Endothelial cell (in vitro differentiated cells): ENCODE data around the gene FAM76B. TPM values are rescaled to one million over a fixed set of nuclear protein-coding genes. Genes with fewer than 3 reads are reported as not detected.

Experiments used
- DNase-seq: peaks from one replicate; pipeline ENCODE4 v3.0.0; 2021; ENCODE audit warnings: low spot score
- H3K27ac Mint-ChIP-seq: one replicate; pipeline ENCODE4 v1.8.0; 2021; ENCODE audit warnings: mixed read lengths, inconsistent platforms; ENCODE audit not compliant: unreplicated experiment
- H3K27me3 Mint-ChIP-seq: one replicate; pipeline ENCODE4 v1.8.0; 2021; ENCODE audit warnings: mild to moderate bottlenecking, moderate library complexity, mixed read lengths, inconsistent platforms; ENCODE audit not compliant: unreplicated experiment
- H3K36me3 Mint-ChIP-seq: one replicate; pipeline ENCODE4 v1.8.0; 2021; ENCODE audit warnings: mild to moderate bottlenecking, low read depth, mixed read lengths, inconsistent platforms; ENCODE audit not compliant: unreplicated experiment
- H3K4me1 Mint-ChIP-seq: one replicate; pipeline ENCODE4 v1.8.0; 2021; ENCODE audit warnings: mild to moderate bottlenecking, mixed read lengths, inconsistent platforms; ENCODE audit not compliant: unreplicated experiment
- H3K4me3 Mint-ChIP-seq: one replicate; pipeline ENCODE4 v1.8.0; 2021; ENCODE audit warnings: mild to moderate bottlenecking, mixed read lengths, inconsistent platforms; ENCODE audit not compliant: unreplicated experiment
- H3K9me3 Mint-ChIP-seq: one replicate; pipeline ENCODE4 v1.8.0; 2021; ENCODE audit warnings: mixed read lengths, inconsistent platforms; ENCODE audit not compliant: unreplicated experiment
- total RNA-seq: library from RNA; stranded (reverse); fragmentation: NEBNext Ultra II Directional; extraction: Animal tissue kit (Norgen Biotek cat#: 25700); gene quantifications from one replicate; pipeline ENCODE4 v1.2.1, GENCODE V29; 2021; ENCODE audit not compliant: unreplicated experiment
- TF ChIP-seq, protein P1 (sequence below): fragments of 200-600 bp; sonication (generic); IDR thresholded peaks from one replicate; pipeline ENCODE4 v1.5.0; 2021; ENCODE audit warnings: antibody characterized with exemption; ENCODE audit not compliant: unreplicated experiment

Gene FAM76B
- total RNA-seq, 1 donor from 2014 or later, result 24.2 TPM

DNA sequence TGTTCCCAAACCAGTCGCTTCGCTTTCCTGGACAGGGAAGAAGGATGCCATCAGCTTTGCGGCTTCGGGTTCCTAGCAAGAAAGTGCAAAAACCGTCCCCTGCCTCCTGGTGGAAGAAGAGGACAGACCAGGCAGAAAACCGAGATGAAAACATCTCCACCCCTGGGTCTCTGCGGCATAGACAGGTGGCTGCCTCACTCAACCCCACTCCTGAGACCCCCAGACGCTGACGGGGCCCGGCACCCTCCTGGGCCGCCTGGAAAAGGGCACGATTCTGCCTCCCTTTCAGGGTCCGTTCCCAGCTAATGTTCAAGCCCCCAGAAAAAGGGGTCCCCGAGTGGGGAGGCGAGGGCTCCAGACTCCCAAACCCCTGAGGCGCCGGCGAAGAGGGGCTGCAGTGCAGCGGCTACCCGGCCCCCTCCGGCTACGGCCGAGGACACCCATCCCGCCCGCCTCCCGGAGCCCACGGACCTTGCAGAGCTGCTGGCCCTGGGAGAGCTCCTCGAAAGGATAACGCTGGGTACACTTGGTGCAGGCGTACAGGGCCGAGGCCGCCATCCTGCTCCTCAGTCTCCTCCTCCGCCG lies 569 bp downstream of the FAM76B start:
- TF ChIP-seq, protein P1, sequence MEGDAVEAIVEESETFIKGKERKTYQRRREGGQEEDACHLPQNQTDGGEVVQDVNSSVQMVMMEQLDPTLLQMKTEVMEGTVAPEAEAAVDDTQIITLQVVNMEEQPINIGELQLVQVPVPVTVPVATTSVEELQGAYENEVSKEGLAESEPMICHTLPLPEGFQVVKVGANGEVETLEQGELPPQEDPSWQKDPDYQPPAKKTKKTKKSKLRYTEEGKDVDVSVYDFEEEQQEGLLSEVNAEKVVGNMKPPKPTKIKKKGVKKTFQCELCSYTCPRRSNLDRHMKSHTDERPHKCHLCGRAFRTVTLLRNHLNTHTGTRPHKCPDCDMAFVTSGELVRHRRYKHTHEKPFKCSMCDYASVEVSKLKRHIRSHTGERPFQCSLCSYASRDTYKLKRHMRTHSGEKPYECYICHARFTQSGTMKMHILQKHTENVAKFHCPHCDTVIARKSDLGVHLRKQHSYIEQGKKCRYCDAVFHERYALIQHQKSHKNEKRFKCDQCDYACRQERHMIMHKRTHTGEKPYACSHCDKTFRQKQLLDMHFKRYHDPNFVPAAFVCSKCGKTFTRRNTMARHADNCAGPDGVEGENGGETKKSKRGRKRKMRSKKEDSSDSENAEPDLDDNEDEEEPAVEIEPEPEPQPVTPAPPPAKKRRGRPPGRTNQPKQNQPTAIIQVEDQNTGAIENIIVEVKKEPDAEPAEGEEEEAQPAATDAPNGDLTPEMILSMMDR, result peak; percentile 37
- DNase-seq, result peak; percentile 59
- peak overlapping the region; percentile 82 for H3K27ac Mint-ChIP-seq
- peaks cover 4% of the 10 kb centered on the region for H3K36me3 Mint-ChIP-seq
- peaks cover 18% of the 10 kb centered on the region for H3K27me3 Mint-ChIP-seq
- no peaks in the 10 kb centered on the region for H3K9me3 Mint-ChIP-seq
- H3K4me1 Mint-ChIP-seq, result peaks cover 18% of the 10 kb centered on the region
- peak overlapping the region; percentile 92 for H3K4me3 Mint-ChIP-seq

DNA sequence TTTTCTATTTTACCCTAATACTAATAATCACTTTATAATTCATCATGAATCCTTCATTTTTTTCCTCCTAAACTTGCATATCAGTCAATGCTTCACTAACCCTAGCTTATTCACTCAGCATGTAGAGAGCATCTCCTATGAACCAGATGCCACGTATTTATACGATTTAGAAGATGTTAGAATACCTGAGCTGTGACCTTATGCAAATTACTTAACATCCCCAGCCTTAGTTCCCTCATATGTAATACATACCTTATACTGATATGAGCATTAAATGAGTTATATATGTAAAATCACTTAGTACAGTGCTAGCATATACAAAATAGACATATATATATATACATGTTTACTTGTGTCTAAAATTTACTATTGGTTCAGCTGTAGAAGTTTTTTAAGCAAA lies 9.0 kb downstream of the FAM76B start:
- Mint-ChIP-seq H3K36me3 (no peaks in the 10 kb centered on the region), H3K4me3 (no peak overlapping the region), H3K27me3 (no peaks in the 10 kb centered on the region), H3K9me3 (no peaks in the 10 kb centered on the region), H3K4me1 (no peaks in the 10 kb centered on the region), H3K27ac (no peak overlapping the region)
- no peak for DNase-seq
- TF ChIP-seq, protein P1, result no peak

DNA sequence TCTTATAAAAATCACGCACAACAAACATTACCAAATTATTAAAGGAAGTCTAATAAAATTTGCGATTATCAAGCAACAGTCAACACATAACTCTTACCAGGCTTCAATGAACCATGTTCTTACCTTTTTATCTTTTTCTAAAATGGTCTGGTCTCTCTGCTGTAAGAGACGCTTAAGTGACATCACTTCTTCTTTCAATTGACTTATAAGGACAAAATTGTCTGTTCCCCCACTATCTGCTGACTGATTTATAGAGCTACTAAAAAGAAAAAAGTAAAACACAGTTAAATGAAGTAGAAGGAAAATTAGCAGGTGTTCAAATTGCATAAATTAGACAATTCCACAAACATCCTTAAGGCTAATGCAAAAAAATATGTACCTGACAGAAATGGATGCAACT lies 10.9 kb downstream of the FAM76B start:
- H3K36me3 Mint-ChIP-seq, result no peaks in the 10 kb centered on the region
- no peaks in the 10 kb centered on the region for H3K27me3 Mint-ChIP-seq
- H3K4me3 Mint-ChIP-seq, result no peak overlapping the region
- DNase-seq, result no peak
- H3K27ac Mint-ChIP-seq, result no peak overlapping the region
- TF ChIP-seq, protein P1, result no peak
- no peaks in the 10 kb centered on the region for H3K9me3 Mint-ChIP-seq
- H3K4me1 Mint-ChIP-seq, result no peaks in the 10 kb centered on the region

- no peak for DNase-seq
- Mint-ChIP-seq H3K27me3 (no peaks in the 10 kb centered on the region), H3K9me3 (no peaks in the 10 kb centered on the region), H3K4me1 (no peaks in the 10 kb centered on the region), H3K36me3 (no peaks in the 10 kb centered on the region), H3K4me3 (no peak overlapping the region), H3K27ac (no peak overlapping the region)
- TF ChIP-seq, protein P1, result no peak
These were observed 12.7 kb downstream of the FAM76B start for GRCh38 chr11:95776859-95777258.

DNA sequence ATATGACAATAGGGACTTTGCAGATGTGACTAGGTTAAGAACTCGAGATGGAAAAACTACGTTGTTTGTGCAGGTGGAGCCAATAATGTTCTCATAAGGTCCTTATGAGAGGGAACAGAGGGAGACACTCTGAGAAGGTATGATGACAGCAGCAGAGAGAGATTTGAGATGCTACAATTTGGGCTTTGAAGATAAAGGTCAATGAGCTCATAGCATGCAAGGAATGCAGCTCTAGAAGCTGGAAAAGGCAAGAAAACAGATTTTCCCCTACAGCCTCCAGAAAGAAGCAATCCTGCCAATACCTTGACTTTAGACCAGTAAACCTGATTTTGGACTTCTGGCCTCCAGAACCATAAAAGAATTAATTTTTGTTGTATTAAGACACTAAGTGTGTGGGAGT lies 21.1 kb downstream of the FAM76B start:
- Mint-ChIP-seq H3K36me3 (no peaks in the 10 kb centered on the region), H3K27me3 (no peaks in the 10 kb centered on the region), H3K9me3 (no peaks in the 10 kb centered on the region), H3K4me3 (no peak overlapping the region), H3K4me1 (no peaks in the 10 kb centered on the region), H3K27ac (no peak overlapping the region)
- no peak for DNase-seq
- TF ChIP-seq, protein P1, result no peak
